NT2/D1 (cell line): ENCODE data around the gene TSR1.

Experiments
- YY1 ChIP-seq: IDR thresholded peaks from 2 replicates; pipeline ENCODE4 v1.6.1; 2011; ENCODE audit not compliant: insufficient read length, insufficient read depth
- ZNF274 ChIP-seq: IDR thresholded peaks from 2 replicates; pipeline ENCODE4 v1.6.1; 2011; ENCODE audit warnings: mild to moderate bottlenecking, low read depth, low read length

- no peak for TF ChIP-seq ZNF274
- peak; percentile 79 for TF ChIP-seq YY1
Measured at GRCh38 chr17:2336215-2336851, at the start of gene TSR1.
